Glutamatergic neuron (in vitro differentiated cells): ENCODE measurements around the gene UBE2E2. TPM values are rescaled to one million over a fixed set of nuclear protein-coding genes. Genes with fewer than 3 reads are reported as not detected.
"Not testable (repeated sequence)": the region's sequence is repeated elsewhere in the genome, so short reads cannot be mapped to it uniquely, and the experiment has no call there.

Experiments
- DNase-seq: peaks from one replicate; pipeline ENCODE4 v3.0.0; 2022
- H3K27ac Mint-ChIP-seq: one replicate; pipeline ENCODE4 v1.8.0; 2020; ENCODE audit warnings: mild to moderate bottlenecking, mixed read lengths, inconsistent platforms; ENCODE audit not compliant: unreplicated experiment
- H3K27me3 Mint-ChIP-seq: one replicate; pipeline ENCODE4 v1.8.0; 2020; ENCODE audit warnings: mild to moderate bottlenecking, moderate library complexity, mixed read lengths, inconsistent platforms; ENCODE audit not compliant: unreplicated experiment
- H3K36me3 Mint-ChIP-seq: one replicate; pipeline ENCODE4 v1.8.0; 2020; ENCODE audit warnings: mild to moderate bottlenecking, mixed read lengths, inconsistent platforms; ENCODE audit not compliant: unreplicated experiment
- H3K4me1 Mint-ChIP-seq: one replicate; pipeline ENCODE4 v1.8.0; 2020; ENCODE audit warnings: mild to moderate bottlenecking, low read depth, mixed read lengths, inconsistent platforms; ENCODE audit not compliant: unreplicated experiment
- H3K4me3 Mint-ChIP-seq: one replicate; pipeline ENCODE4 v1.8.0; 2020; ENCODE audit warnings: mild to moderate bottlenecking, mixed read lengths, inconsistent platforms; ENCODE audit not compliant: unreplicated experiment
- H3K9me3 Mint-ChIP-seq: one replicate; pipeline ENCODE4 v1.8.0; 2020; ENCODE audit warnings: mild to moderate bottlenecking, moderate library complexity, mixed read lengths, inconsistent platforms; ENCODE audit not compliant: unreplicated experiment
- CTCF ChIP-seq: fragments of 200-600 bp; sonication (generic); IDR thresholded peaks from one replicate; pipeline ENCODE4 v1.5.0; 2021; ENCODE audit not compliant: partially characterized antibody, unreplicated experiment
- total RNA-seq: library from RNA; stranded (reverse); fragmentation: NEBNext Ultra II Directional; extraction: Animal tissue kit (Norgen Biotek cat#: 25700); gene quantifications from one replicate; pipeline ENCODE4 v1.2.1, GENCODE V29; 2021; ENCODE audit not compliant: unreplicated experiment

Gene UBE2E2
- total RNA-seq, 1 donor from 2014 or later: 40.6 TPM

DNA sequence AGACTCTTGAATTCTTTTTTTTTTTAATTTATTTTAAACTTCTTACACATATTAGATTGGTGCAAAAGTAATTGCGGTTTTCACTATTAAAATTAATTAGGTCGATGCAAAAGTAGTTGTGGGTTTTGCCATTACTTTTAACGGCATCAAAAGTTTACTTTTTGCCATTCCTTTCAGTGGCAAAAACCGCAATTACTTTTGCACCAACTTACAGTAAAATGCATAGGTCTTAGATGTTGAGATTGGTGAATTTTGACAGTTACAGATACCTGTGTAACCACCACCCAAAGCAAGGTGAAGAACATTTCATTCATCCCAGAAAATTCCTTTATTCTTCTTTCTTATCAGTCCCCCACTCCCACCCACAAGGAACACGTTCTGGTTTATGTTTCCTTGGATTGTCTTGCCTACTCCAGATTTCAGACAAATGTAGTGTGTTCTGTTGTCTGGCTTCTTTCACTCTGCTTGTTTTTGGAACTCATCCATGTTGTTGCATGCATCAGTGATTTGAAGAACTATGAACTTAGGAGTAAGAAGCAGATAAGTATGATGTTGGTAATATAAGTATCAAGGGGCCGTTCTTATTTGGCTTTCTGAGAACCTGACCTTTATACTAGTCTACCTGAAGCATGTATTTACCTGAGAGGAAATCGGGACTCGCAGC, 404.2 kb downstream of the UBE2E2 start:
- H3K27ac Mint-ChIP-seq: no peak overlapping the region
- H3K9me3 Mint-ChIP-seq: no peaks in the 10 kb centered on the region
- H3K4me3 Mint-ChIP-seq: no peak overlapping the region
- no peaks in the 10 kb centered on the region for H3K36me3 Mint-ChIP-seq
- H3K27me3 Mint-ChIP-seq: no peaks in the 10 kb centered on the region
- no peak for TF ChIP-seq CTCF
- H3K4me1 Mint-ChIP-seq: peaks cover 2% of the 10 kb centered on the region
- no peak for DNase-seq

GRCh38 chr3:23608650-23609049, 405.5 kb downstream of the UBE2E2 start:
- Mint-ChIP-seq H3K27ac (no peak overlapping the region), H3K36me3 (no peaks in the 10 kb centered on the region), H3K9me3 (no peaks in the 10 kb centered on the region), H3K4me1 (peaks cover 2% of the 10 kb centered on the region), H3K27me3 (peaks cover 1% of the 10 kb centered on the region), H3K4me3 (no peak overlapping the region)
- no peak for TF ChIP-seq CTCF
- DNase-seq: no peak

DNA sequence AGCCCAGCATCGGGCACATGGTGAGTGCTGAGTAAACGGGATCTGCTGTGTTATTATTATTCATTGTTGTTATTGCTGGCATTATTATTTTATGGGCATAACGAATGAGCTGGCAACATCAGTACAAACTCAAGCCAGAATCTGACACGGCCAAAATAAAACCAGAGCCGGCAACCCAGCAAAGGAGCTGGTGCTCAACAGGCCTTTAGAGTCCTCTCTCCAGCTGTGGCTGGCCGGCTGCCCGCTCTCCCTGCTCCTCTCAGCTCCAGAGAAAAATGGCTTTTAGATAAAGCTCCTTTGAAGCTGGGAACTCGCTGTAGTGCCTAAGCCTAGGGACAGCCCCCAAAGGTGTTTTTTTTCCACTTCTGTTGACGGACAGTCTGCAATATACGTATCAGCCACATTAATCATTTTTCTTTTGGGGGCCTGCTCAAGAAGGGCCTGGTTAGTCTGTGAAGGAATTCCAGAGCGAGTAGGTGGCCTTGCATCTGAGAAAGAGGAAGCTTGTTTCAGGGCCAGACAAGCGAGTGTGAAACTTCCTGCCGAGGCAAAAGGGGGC, 408.7 kb downstream of the UBE2E2 start:
- TF ChIP-seq CTCF: no peak
- H3K27ac Mint-ChIP-seq: no peak overlapping the region
- no peak overlapping the region for H3K4me3 Mint-ChIP-seq
- no peaks in the 10 kb centered on the region for H3K4me1 Mint-ChIP-seq
- DNase-seq: no peak
- H3K36me3 Mint-ChIP-seq: no peaks in the 10 kb centered on the region
- no peaks in the 10 kb centered on the region for H3K9me3 Mint-ChIP-seq
- peaks cover 7% of the 10 kb centered on the region for H3K27me3 Mint-ChIP-seq

DNA sequence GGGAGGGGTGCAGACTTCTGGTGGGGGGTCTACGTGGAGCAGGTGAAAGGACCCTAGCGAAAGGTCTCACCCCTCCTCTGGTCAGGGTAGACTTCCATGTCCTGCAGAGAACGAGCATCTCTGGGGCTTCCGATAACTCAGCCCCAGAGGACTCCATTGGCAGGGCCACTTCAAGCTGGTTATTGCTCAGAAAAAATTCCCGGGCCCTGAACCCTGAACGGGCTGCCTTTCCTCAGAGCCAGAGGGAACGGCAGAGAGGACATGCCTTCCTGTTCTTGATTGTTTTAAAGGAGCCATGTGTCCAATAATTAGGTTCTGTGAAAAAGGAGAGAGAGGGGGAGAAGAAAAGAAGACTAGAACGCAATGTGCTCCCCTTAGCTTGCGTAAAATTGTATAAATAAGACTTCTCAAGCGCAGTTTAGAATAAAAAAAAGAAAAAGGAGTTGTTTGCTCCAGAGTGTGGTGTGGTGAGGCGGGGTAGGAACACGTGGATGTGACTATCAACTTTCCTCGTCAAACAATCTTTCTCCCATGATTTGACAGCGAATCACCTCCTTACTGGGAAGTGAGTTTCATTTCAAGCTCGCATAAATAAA, 409.3 kb downstream of the UBE2E2 start:
- Mint-ChIP-seq H3K27ac (no peak overlapping the region), H3K36me3 (no peaks in the 10 kb centered on the region), H3K4me3 (no peak overlapping the region), H3K4me1 (no peaks in the 10 kb centered on the region), H3K9me3 (no peaks in the 10 kb centered on the region), H3K27me3 (peaks cover 7% of the 10 kb centered on the region)
- no peak for TF ChIP-seq CTCF
- DNase-seq: no peak

GRCh38 chr3:23615068-23615467, 411.9 kb downstream of the UBE2E2 start:
- Mint-ChIP-seq H3K36me3 (no peaks in the 10 kb centered on the region), H3K9me3 (no peaks in the 10 kb centered on the region), H3K4me1 (no peaks in the 10 kb centered on the region), H3K27me3 (peaks cover 7% of the 10 kb centered on the region), H3K4me3 (no peak overlapping the region), H3K27ac (no peak overlapping the region)
- TF ChIP-seq CTCF: no peak
- DNase-seq: no peak

DNA sequence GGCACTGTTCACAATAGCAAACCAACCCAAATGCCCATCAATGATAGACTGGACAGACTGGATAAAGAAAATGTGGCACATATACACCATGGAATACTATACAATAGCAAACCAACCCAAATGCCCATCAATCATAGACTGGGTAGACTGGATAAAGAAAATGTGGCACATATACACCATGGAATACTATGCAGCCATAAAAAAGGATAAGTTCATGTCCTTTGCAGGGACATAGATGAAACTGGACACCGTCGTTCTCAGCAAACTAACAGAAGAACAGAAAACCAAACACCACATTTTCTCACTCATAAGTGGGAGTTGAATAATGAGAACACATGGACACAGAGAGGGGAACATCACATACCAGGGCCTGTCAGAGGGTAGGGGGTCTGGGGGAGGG, 415.3 kb downstream of the UBE2E2 start:
- H3K9me3 Mint-ChIP-seq, H3K4me1 Mint-ChIP-seq, H3K27ac Mint-ChIP-seq, H3K27me3 Mint-ChIP-seq, H3K36me3 Mint-ChIP-seq, DNase-seq, H3K4me3 Mint-ChIP-seq: not testable (repeated sequence)
